ENCODE results near the gene FAM43A. TPM values are rescaled to one million over a fixed set of nuclear protein-coding genes. Genes with fewer than 3 reads are reported as not detected.

The FAM43A gene
- total and polyA plus RNA-seq, 2 of the 8 experiments (the other 6 are each of a cell fraction or from before 2014, with no cell fraction given), result 2.3 to 2.6 TPM

DNA sequence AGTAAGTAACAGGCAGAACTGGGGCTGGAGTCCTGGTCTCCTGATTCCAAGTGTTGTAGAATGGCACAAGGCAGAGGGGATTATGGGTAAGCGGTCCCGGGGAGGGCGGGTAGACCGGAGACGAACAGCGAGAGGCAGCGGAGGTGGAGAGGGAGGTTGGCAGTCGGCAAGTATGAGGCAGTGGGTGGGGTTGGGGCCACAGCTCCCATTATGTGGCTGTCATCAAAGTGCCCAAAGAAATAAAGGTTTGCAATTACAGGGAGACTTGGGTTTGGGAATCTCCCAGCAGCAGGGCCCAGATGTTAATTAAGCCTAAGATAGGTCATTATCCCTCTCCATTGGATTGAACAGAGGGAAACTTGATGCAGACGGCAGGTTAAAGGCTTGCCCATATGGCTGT lies 16.9 kb downstream of the FAM43A start:
- H4K91ac ChIP-seq (replicated peaks; ENCODE audit: insufficient read length, low read length), result no peak overlapping the region
- DNase-seq (ENCODE audit: low read depth in 1 of 2, low spot score in 2 of 2), result no peak
- peaks cover 5% of the 10 kb centered on the region; the same call in 1 of the 2 replicates for H3K23me2 ChIP-seq (ENCODE audit: low read depth, low read length)
- H3K9me3 ChIP-seq (ENCODE audit: insufficient read depth in 2 of 2, low read depth in 1 of 2, low read length in 1 of 2), result no peaks in the 10 kb centered on the region
- no peak overlapping the region for H3K56ac ChIP-seq (replicated peaks; ENCODE audit: insufficient read length, low read depth, low read length)
- H4K20me1 ChIP-seq (replicated peaks in 1 of 2; ENCODE audit: control insufficient read depth in 1 of 2, insufficient read depth in 2 of 2, low read length in 2 of 2), result no peaks in the 10 kb centered on the region
- no peak overlapping the region for H2BK15ac ChIP-seq (ENCODE audit: low read length)
- no peak overlapping the region for H2BK120ac ChIP-seq (replicated peaks; ENCODE audit: low read depth, low read length)
- H2AFZ ChIP-seq (ENCODE audit: low read length), result no peak overlapping the region
- no peaks in the 10 kb centered on the region for H3K36me3 ChIP-seq (ENCODE audit: control insufficient read depth in 2 of 4, insufficient read depth in 4 of 4, low read length in 3 of 4)
- no peak overlapping the region for H3K27ac ChIP-seq (ENCODE audit: low read depth, low read length)
- no peak overlapping the region for H3K9ac ChIP-seq (replicated peaks in 1 of 4; ENCODE audit: extremely low read depth in 1 of 4, low read depth in 3 of 4, low read length in 3 of 4)
- no peak overlapping the region for H4K8ac ChIP-seq (ENCODE audit: extremely low read depth, insufficient read depth, low read length)
- WGBS, 2 experiments (ENCODE audit: extremely low coverage in 1 of 2, insufficient coverage in 1 of 2, insufficient read length in 1 of 2, insufficient replicate concordance in 2 of 2, low coverage in 1 of 2, low lambda C conversion rate in 2 of 2, missing lambda C conversion rate in 1 of 2), result 93% methylated on average over 9 of the region's 9 CpGs; no CpG with 5 or more reads in 1 of the 2 experiments
- H2BK20ac ChIP-seq (ENCODE audit: low read length), result no peak overlapping the region
- H3K4ac ChIP-seq (replicated peaks; ENCODE audit: insufficient read length, low read depth, low read length), result no peak overlapping the region
- no peak overlapping the region for H2BK5ac ChIP-seq (ENCODE audit: low read depth, low read length)
- FAIRE-seq, result no peak
- H3K14ac ChIP-seq (ENCODE audit: insufficient read length), result no peak overlapping the region
- H4K5ac ChIP-seq (ENCODE audit: insufficient read length, low read depth, low read length), result no peak overlapping the region
- POLR2A ChIA-PET (ENCODE audit: partially characterized antibody), result no interaction called here
- peaks cover 5 to 10% (median 7%) of the 10 kb centered on the region in 4 experiments for H3K4me1 ChIP-seq (replicated peaks in 1 of 4; ENCODE audit: control insufficient read depth in 3 of 4, insufficient read depth in 4 of 4, low read length in 3 of 4)
- no peaks in the 10 kb centered on the region for H3K79me1 ChIP-seq (ENCODE audit: low read depth, low read length)
- H3K27me3 ChIP-seq (replicated peaks in 1 of 4; ENCODE audit: control insufficient read depth in 3 of 4, extremely low read depth in 1 of 4, insufficient read depth in 3 of 4, low read length in 3 of 4), result no peaks in the 10 kb centered on the region
- no peak overlapping the region for H3K18ac ChIP-seq (ENCODE audit: extremely low read depth, low read length)
- H2AK5ac ChIP-seq (ENCODE audit: low read depth, low read length), result no peak overlapping the region
- CTCF ChIA-PET (ENCODE audit: partially characterized antibody), result interaction anchor here (3.3 kb wide), 1 partner anchor 21 kb away, joined by 10 read pairs; no protein-coding TSS in a partner anchor
- H3K4me3 ChIP-seq (ENCODE audit: extremely low read depth in 1 of 4, insufficient read depth in 2 of 4, low read depth in 3 of 4, low read length in 4 of 4), result no peak overlapping the region
- H3K4me2 ChIP-seq (ENCODE audit: insufficient read depth in 1 of 2, low read depth in 2 of 2, low read length in 2 of 2), result no peak overlapping the region
- no peaks in the 10 kb centered on the region for H3K79me2 ChIP-seq (ENCODE audit: control insufficient read depth in 1 of 2, insufficient read depth in 2 of 2, low read length in 2 of 2)
- no peak overlapping the region for H3K23ac ChIP-seq (ENCODE audit: insufficient read length)
- no peak overlapping the region for H2BK12ac ChIP-seq (ENCODE audit: low read depth, low read length)
- TF ChIP-seq TEAD4 (IDR thresholded peaks at IDR 0.05; ENCODE audit: low read depth, low read length), result no peak
